Measurements from ENCODE around the gene RBBP8NL.

DNA sequence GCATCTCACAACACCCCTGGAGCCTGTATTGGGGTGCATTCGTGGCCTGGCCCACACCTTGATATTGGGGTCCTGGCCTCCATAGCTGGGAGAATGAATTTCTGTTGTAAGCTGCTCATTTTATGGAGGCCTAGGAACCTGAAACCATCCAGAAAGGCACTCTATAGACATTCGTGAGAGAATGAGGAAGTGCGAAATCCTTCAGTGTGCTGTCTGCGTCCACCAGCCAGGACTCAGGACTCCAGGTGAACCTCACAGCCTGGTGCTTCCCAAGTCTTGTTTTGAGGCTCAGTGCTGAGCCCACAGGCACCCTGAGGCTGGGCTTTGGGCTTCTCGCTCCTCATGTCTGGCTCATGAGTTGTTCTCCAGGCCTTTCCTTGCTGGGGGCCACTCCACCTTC is 11.9 kb upstream of the RBBP8NL start:
- TF ChIP-seq, protein P1, sequence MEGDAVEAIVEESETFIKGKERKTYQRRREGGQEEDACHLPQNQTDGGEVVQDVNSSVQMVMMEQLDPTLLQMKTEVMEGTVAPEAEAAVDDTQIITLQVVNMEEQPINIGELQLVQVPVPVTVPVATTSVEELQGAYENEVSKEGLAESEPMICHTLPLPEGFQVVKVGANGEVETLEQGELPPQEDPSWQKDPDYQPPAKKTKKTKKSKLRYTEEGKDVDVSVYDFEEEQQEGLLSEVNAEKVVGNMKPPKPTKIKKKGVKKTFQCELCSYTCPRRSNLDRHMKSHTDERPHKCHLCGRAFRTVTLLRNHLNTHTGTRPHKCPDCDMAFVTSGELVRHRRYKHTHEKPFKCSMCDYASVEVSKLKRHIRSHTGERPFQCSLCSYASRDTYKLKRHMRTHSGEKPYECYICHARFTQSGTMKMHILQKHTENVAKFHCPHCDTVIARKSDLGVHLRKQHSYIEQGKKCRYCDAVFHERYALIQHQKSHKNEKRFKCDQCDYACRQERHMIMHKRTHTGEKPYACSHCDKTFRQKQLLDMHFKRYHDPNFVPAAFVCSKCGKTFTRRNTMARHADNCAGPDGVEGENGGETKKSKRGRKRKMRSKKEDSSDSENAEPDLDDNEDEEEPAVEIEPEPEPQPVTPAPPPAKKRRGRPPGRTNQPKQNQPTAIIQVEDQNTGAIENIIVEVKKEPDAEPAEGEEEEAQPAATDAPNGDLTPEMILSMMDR (conservative IDR thresholded peaks at IDR 0.05; ENCODE audit: low read length), result no peak
- TF ChIP-seq EZH2phosphoT487 (IDR thresholded peaks at IDR 0.05; ENCODE audit: borderline replicate concordance), result no peak
